CD4-positive, alpha-beta memory T cell (primary cell): ENCODE results near the gene ATIC. TPM values are rescaled to one million over a fixed set of nuclear protein-coding genes. Genes with fewer than 3 reads are reported as not detected.

Experiments
- CTCF ChIA-PET: fragments of 350-600 bp; sonication (Branson Sonifier 250); formaldehyde crosslinking; loops from one replicate; lab custom pipeline; 2021; ENCODE audit warnings: inconsistent platforms; ENCODE audit not compliant: partially characterized antibody; lab: Charles Lee
- POLR2A ChIA-PET: fragments of 350-600 bp; sonication (Branson Sonifier 250); formaldehyde crosslinking; loops from one replicate; lab custom pipeline; 2021; ENCODE audit not compliant: partially characterized antibody; lab: Charles Lee
- DNase-seq, 5 donors: peaks; one replicate each; pipeline versions ENCODE4 v3.0.0 to v3.0.0-alpha.2; 2020 to 2022; ENCODE audit warnings: mixed read lengths in 1 of 5
- H3K27ac ChIP-seq: one replicate; pipeline ENCODE4 v1.7.0; 2013; ENCODE audit warnings: low read depth, low read length
- H3K27me3 ChIP-seq: 2 replicates; pipeline ENCODE4 v1.7.0; 2013; ENCODE audit warnings: mild to moderate bottlenecking, low read length, moderate library complexity; ENCODE audit not compliant: insufficient read depth
- H3K36me3 ChIP-seq: 2 replicates; pipeline ENCODE4 v1.7.0; 2013; ENCODE audit warnings: mild to moderate bottlenecking, low read length, moderate library complexity; ENCODE audit not compliant: insufficient read depth
- H3K4me1 ChIP-seq: 2 replicates; pipeline ENCODE4 v1.7.0; 2013; ENCODE audit warnings: mild to moderate bottlenecking, low read length, moderate library complexity; ENCODE audit not compliant: insufficient read depth
- H3K4me3 ChIP-seq, 2 donors: one replicate each; pipeline ENCODE4 v1.7.0; 2013; ENCODE audit warnings: low read length in 2 of 2, mild to moderate bottlenecking in 1 of 2
- H3K9me3 ChIP-seq, 2 donors: one replicate each; pipeline ENCODE4 v1.7.0; 2013; ENCODE audit warnings: low read length in 2 of 2, control low read depth in 1 of 2; ENCODE audit not compliant: control insufficient read depth in 1 of 2
- H3K27ac Mint-ChIP-seq, 7 donors: one replicate each; pipeline ENCODE4 v1.8.0; 2020 to 2021; ENCODE audit warnings: mixed read lengths in 7 of 7, mild to moderate bottlenecking in 6 of 7, inconsistent platforms in 3 of 7, moderate library complexity in 3 of 7
- H3K27me3 Mint-ChIP-seq, 2 donors: one replicate each; pipeline ENCODE4 v1.8.0; 2020 to 2021; ENCODE audit warnings: mixed read lengths in 2 of 2
- H3K36me3 Mint-ChIP-seq, 2 donors: one replicate each; pipeline ENCODE4 v1.8.0; 2020 to 2021; ENCODE audit warnings: mixed read lengths in 2 of 2, inconsistent platforms in 1 of 2, mild to moderate bottlenecking in 1 of 2
- H3K4me1 Mint-ChIP-seq, 4 donors: one replicate each; pipeline ENCODE4 v1.8.0; 2020 to 2021; ENCODE audit warnings: mixed read lengths in 4 of 4, mild to moderate bottlenecking in 1 of 4
- H3K4me3 Mint-ChIP-seq, 8 donors: one replicate each; pipeline ENCODE4 v1.8.0; 2020 to 2021; ENCODE audit warnings: mixed read lengths in 8 of 8, mild to moderate bottlenecking in 7 of 8, moderate library complexity in 6 of 8, inconsistent platforms in 3 of 8
- H3K9me3 Mint-ChIP-seq, 8 donors: one replicate each; pipeline ENCODE4 v1.8.0; 2020 to 2021; ENCODE audit warnings: mixed read lengths in 8 of 8, mild to moderate bottlenecking in 5 of 8, inconsistent platforms in 3 of 8, moderate library complexity in 1 of 8
- intact Hi-C: fragments of 100-400 bp; cut with micrococcal nuclease; formaldehyde crosslinking; loops from one replicate; pipeline ENCODE4 v1.15.1; 2023
- polyA plus RNA-seq, 2 donors: library from polyadenylated mRNA; unstranded; fragments of 300-500 nt; fragmentation: Illumina TruSeq; gene quantifications; one replicate each; pipeline ENCODE4 v1.2.3, GENCODE V29; 2021
- total RNA-seq, 2 experiments: library from RNA; stranded (reverse); gene quantifications; one replicate each; pipeline ENCODE4 v1.2.3, GENCODE V29; 2021

ATIC gene
- total and polyA plus RNA-seq, 4 experiments from 2014 or later, result 85.1 to 187 (median 125) TPM

- CTCF ChIA-PET, result no interaction called here
- Histone ChIP-seq H3K27ac (no peak overlapping the region), H3K9me3 (no peaks in the 10 kb centered on the region), H3K4me1 (no peaks in the 10 kb centered on the region), H3K27me3 (no peaks in the 10 kb centered on the region), H3K36me3 (no peaks in the 10 kb centered on the region), H3K4me3 (no peak overlapping the region)
- no peaks in the 10 kb centered on the region for H3K27me3 Mint-ChIP-seq
- H3K9me3 Mint-ChIP-seq, result no peaks in the 10 kb centered on the region
- POLR2A ChIA-PET, result no interaction called here
- intact Hi-C loops, result no loop called here
- peak overlapping the region in 1 of 7 donors; percentile 32 for H3K27ac Mint-ChIP-seq
- H3K4me1 Mint-ChIP-seq, result peaks cover 0 to 4% (median 0%) of the 10 kb centered on the region in 4 donors
- no peak for DNase-seq
- peaks cover 36% of the 10 kb centered on the region in 2 donors for H3K36me3 Mint-ChIP-seq
- H3K4me3 Mint-ChIP-seq, result no peak overlapping the region
Observed at GRCh38 chr2:215354771-215355695, 43.2 kb downstream of the ATIC start.

GRCh38 chr2:215355801-215356200, 43.9 kb downstream of the ATIC start:
- H3K4me3 ChIP-seq, result no peak overlapping the region
- Mint-ChIP-seq H3K36me3 (peaks cover 29 to 36% of the 10 kb centered on the region in 2 donors), H3K4me3 (no peak overlapping the region), H3K9me3 (no peaks in the 10 kb centered on the region), H3K27me3 (no peaks in the 10 kb centered on the region), H3K27ac (no peak overlapping the region), H3K4me1 (peaks cover 0 to 4% (median 0%) of the 10 kb centered on the region in 4 donors)
- H3K27me3 ChIP-seq, result no peaks in the 10 kb centered on the region
- intact Hi-C loops, result no loop called here
- H3K4me1 ChIP-seq, result no peaks in the 10 kb centered on the region
- ChIA-PET CTCF (no interaction called here), POLR2A (no interaction called here)
- no peaks in the 10 kb centered on the region for H3K36me3 ChIP-seq
- no peaks in the 10 kb centered on the region for H3K9me3 ChIP-seq
- no peak for DNase-seq
- no peak overlapping the region for H3K27ac ChIP-seq

- Mint-ChIP-seq H3K9me3 (no peaks in the 10 kb centered on the region), H3K27ac (no peak overlapping the region), H3K36me3 (peaks cover 28 to 32% of the 10 kb centered on the region in 2 donors), H3K4me3 (no peak overlapping the region), H3K4me1 (peaks cover 0 to 4% (median 0%) of the 10 kb centered on the region in 4 donors), H3K27me3 (no peaks in the 10 kb centered on the region)
- no peaks in the 10 kb centered on the region for H3K36me3 ChIP-seq
- POLR2A ChIA-PET, result no interaction called here
- DNase-seq, result no peak
- H3K4me1 ChIP-seq, result no peaks in the 10 kb centered on the region
- CTCF ChIA-PET, result no interaction called here
- no peak overlapping the region for H3K27ac ChIP-seq
- intact Hi-C loops, result no loop called here
- H3K27me3 ChIP-seq, result no peaks in the 10 kb centered on the region
- H3K4me3 ChIP-seq, result no peak overlapping the region
- H3K9me3 ChIP-seq, result no peaks in the 10 kb centered on the region
Observed at GRCh38 chr2:215356334-215356947, 44.6 kb downstream of the ATIC start.

DNA sequence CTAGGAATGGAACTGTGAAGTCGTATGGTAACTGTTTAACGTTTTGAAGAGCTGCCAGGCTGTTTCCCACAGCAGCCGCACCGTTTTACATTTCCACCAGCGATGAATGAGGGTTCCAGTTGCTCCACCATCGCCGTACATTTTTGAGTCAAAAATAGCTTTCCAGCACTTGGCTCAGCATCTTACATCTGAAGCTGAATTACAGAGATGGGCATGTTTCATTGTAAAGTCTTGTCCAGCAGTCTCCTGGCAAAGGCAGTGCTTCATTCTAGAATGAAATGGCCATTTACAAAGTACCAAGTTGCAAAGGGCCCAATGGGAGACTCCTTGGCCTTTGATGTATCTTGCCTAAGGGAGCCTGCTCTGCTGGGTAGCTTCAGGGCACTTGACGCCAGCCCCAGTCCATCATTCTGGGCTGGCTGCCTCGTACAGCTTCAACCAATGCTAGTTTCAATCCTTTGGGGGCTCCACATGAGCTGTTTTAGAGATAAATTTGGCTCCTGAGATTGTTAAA, 45.1 kb downstream of the ATIC start:
- no peak overlapping the region for H3K27ac ChIP-seq
- Mint-ChIP-seq H3K27me3 (no peaks in the 10 kb centered on the region), H3K4me3 (no peak overlapping the region), H3K27ac (no peak overlapping the region), H3K36me3 (peaks cover 25 to 29% of the 10 kb centered on the region in 2 donors), H3K4me1 (peaks cover 0 to 4% (median 0%) of the 10 kb centered on the region in 4 donors), H3K9me3 (no peaks in the 10 kb centered on the region)
- no peak overlapping the region for H3K4me3 ChIP-seq
- H3K4me1 ChIP-seq, result no peaks in the 10 kb centered on the region
- POLR2A ChIA-PET, result no interaction called here
- CTCF ChIA-PET, result no interaction called here
- intact Hi-C loops, result no loop called here
- no peaks in the 10 kb centered on the region for H3K36me3 ChIP-seq
- DNase-seq, result no peak
- H3K27me3 ChIP-seq, result no peaks in the 10 kb centered on the region
- H3K9me3 ChIP-seq, result no peaks in the 10 kb centered on the region

GRCh38 chr2:215357660-215358059, 45.8 kb downstream of the ATIC start:
- H3K4me1 Mint-ChIP-seq, result peaks cover 0 to 4% (median 0%) of the 10 kb centered on the region in 4 donors
- H3K36me3 ChIP-seq, result no peaks in the 10 kb centered on the region
- H3K4me3 ChIP-seq, result no peak overlapping the region
- H3K36me3 Mint-ChIP-seq, result peaks cover 29 to 35% of the 10 kb centered on the region in 2 donors
- H3K9me3 Mint-ChIP-seq, result no peaks in the 10 kb centered on the region
- ChIA-PET POLR2A (no interaction called here), CTCF (no interaction called here)
- no peak overlapping the region for H3K27ac ChIP-seq
- intact Hi-C loops, result no loop called here
- no peaks in the 10 kb centered on the region for H3K4me1 ChIP-seq
- H3K4me3 Mint-ChIP-seq, result no peak overlapping the region
- no peak for DNase-seq
- no peaks in the 10 kb centered on the region for H3K27me3 Mint-ChIP-seq
- H3K9me3 ChIP-seq, result no peaks in the 10 kb centered on the region
- no peaks in the 10 kb centered on the region for H3K27me3 ChIP-seq
- H3K27ac Mint-ChIP-seq, result no peak overlapping the region

GRCh38 chr2:215358312-215358845, 46.5 kb downstream of the ATIC start:
- H3K27me3 ChIP-seq, result no peaks in the 10 kb centered on the region
- ChIA-PET POLR2A (no interaction called here), CTCF (no interaction called here)
- no peak for DNase-seq
- Mint-ChIP-seq H3K9me3 (no peaks in the 10 kb centered on the region), H3K36me3 (peaks cover 27 to 41% of the 10 kb centered on the region in 2 donors), H3K27me3 (no peaks in the 10 kb centered on the region), H3K4me1 (peaks cover 0 to under 1% (median 0%) of the 10 kb centered on the region in 4 donors), H3K27ac (no peak overlapping the region), H3K4me3 (no peak overlapping the region)
- intact Hi-C loops, result no loop called here
- H3K4me3 ChIP-seq, result no peak overlapping the region
- H3K9me3 ChIP-seq, result no peaks in the 10 kb centered on the region
- no peaks in the 10 kb centered on the region for H3K36me3 ChIP-seq
- H3K27ac ChIP-seq, result no peak overlapping the region
- H3K4me1 ChIP-seq, result no peaks in the 10 kb centered on the region
